HEK293 (cell line): Measurements from ENCODE around the gene DYNLT4.

Source experiments
- BCL11B ChIP-seq: fragments of 450-650 bp; formaldehyde crosslinking; IDR thresholded peaks from 2 replicates; pipeline ENCODE4 v1.5.1; 2016; ENCODE audit warnings: low read depth, missing biosample characterization, missing genetic modification characterization
- GFI1B ChIP-seq: fragments of 450-650 bp; formaldehyde crosslinking; IDR thresholded peaks from 2 replicates; pipeline ENCODE4 v1.5.1; 2016; ENCODE audit warnings: missing biosample characterization, missing genetic modification characterization
- GLI4 ChIP-seq: fragments of 450-650 bp; formaldehyde crosslinking; IDR thresholded peaks from 2 replicates; pipeline ENCODE4 v1.5.1; 2016; ENCODE audit warnings: missing biosample characterization, missing genetic modification characterization
- HOXC10 ChIP-seq: sonication (generic); formaldehyde crosslinking; IDR thresholded peaks from 2 replicates; pipeline ENCODE4 v1.8.1; 2023; ENCODE audit warnings: mild to moderate bottlenecking, missing genetic modification reagents
- KLF1 ChIP-seq: fragments of 450-650 bp; formaldehyde crosslinking; IDR thresholded peaks from 2 replicates; pipeline ENCODE4 v1.5.1; 2016; ENCODE audit warnings: missing biosample characterization, missing genetic modification characterization
- MYNN ChIP-seq: fragments of 450-650 bp; formaldehyde crosslinking; IDR thresholded peaks from 2 replicates; pipeline ENCODE4 v1.5.1; 2016; ENCODE audit warnings: missing biosample characterization, missing genetic modification characterization, borderline replicate concordance
- SP7 ChIP-seq: fragments of 450-650 bp; formaldehyde crosslinking; IDR thresholded peaks from 2 replicates; pipeline ENCODE4 v1.5.1; 2016; ENCODE audit warnings: missing biosample characterization, missing genetic modification characterization
- ZBTB20 ChIP-seq: fragments of 450-650 bp; formaldehyde crosslinking; IDR thresholded peaks from 2 replicates; pipeline ENCODE4 v1.5.1; 2016; ENCODE audit warnings: missing biosample characterization, missing genetic modification characterization
- ZBTB8A ChIP-seq: fragments of 450-650 bp; formaldehyde crosslinking; IDR thresholded peaks from 2 replicates; pipeline ENCODE4 v1.5.1; 2016; ENCODE audit warnings: missing biosample characterization, missing genetic modification characterization
- ZFHX2 ChIP-seq: fragments of 450-650 bp; formaldehyde crosslinking; conservative IDR thresholded peaks from 2 replicates; pipeline ENCODE4 v1.5.1; 2016; ENCODE audit warnings: missing biosample characterization, missing genetic modification characterization
- ZFP37 ChIP-seq: fragments of 450-650 bp; formaldehyde crosslinking; IDR thresholded peaks from 2 replicates; pipeline ENCODE4 v1.5.1; 2016; ENCODE audit warnings: missing biosample characterization, missing genetic modification characterization
- ZNF146 ChIP-seq: fragments of 450-650 bp; formaldehyde crosslinking; IDR thresholded peaks from 2 replicates; pipeline ENCODE4 v1.5.1; 2016; ENCODE audit warnings: missing biosample characterization, missing genetic modification characterization
- ZNF184 ChIP-seq: fragments of 450-650 bp; IDR thresholded peaks from 2 replicates; pipeline ENCODE4 v1.5.1; 2018; ENCODE audit warnings: missing biosample characterization, mild to moderate bottlenecking, missing genetic modification characterization
- ZNF2 ChIP-seq: fragments of 450-650 bp; formaldehyde crosslinking; IDR thresholded peaks from 2 replicates; pipeline ENCODE4 v1.5.1; 2016; ENCODE audit warnings: missing biosample characterization, missing genetic modification characterization
- ZNF221 ChIP-seq: fragments of 450-650 bp; formaldehyde crosslinking; IDR thresholded peaks from 2 replicates; pipeline ENCODE4 v1.5.1; 2017; ENCODE audit warnings: missing biosample characterization, missing genetic modification characterization, borderline replicate concordance
- ZNF248 ChIP-seq: fragments of 450-650 bp; formaldehyde crosslinking; IDR thresholded peaks from 2 replicates; pipeline ENCODE4 v1.5.1; 2017; ENCODE audit warnings: missing biosample characterization, missing genetic modification characterization
- ZNF426 ChIP-seq: fragments of 450-650 bp; formaldehyde crosslinking; IDR thresholded peaks from 2 replicates; pipeline ENCODE4 v1.5.1; 2017; ENCODE audit warnings: missing biosample characterization, missing genetic modification characterization, mild to moderate bottlenecking, inconsistent platforms, moderate library complexity
- ZNF549 ChIP-seq: fragments of 450-650 bp; IDR thresholded peaks from 2 replicates; pipeline ENCODE4 v1.5.1; 2018; ENCODE audit warnings: missing biosample characterization, missing genetic modification characterization, mild to moderate bottlenecking, inconsistent platforms, moderate library complexity
- ZNF561 ChIP-seq: fragments of 450-650 bp; IDR thresholded peaks from 2 replicates; pipeline ENCODE4 v1.5.1; 2018; ENCODE audit warnings: missing biosample characterization, missing genetic modification characterization, borderline replicate concordance
- ZNF600 ChIP-seq: fragments of 450-650 bp; formaldehyde crosslinking; IDR thresholded peaks from 2 replicates; pipeline ENCODE4 v1.5.1; 2016; ENCODE audit warnings: missing biosample characterization, missing genetic modification characterization
- ZNF660 ChIP-seq: fragments of 450-650 bp; IDR thresholded peaks from 2 replicates; pipeline ENCODE4 v1.5.1; 2018; ENCODE audit warnings: missing biosample characterization, mild to moderate bottlenecking, missing genetic modification characterization
- ZSCAN30 ChIP-seq: fragments of 450-650 bp; IDR thresholded peaks from 2 replicates; pipeline ENCODE4 v1.5.1; 2018; ENCODE audit warnings: missing biosample characterization, mild to moderate bottlenecking, missing genetic modification characterization, moderate library complexity
- TF ChIP-seq, protein P1 (sequence below): fragments of 450-650 bp; formaldehyde crosslinking; IDR thresholded peaks from 2 replicates; pipeline ENCODE4 v1.5.1; 2016; ENCODE audit warnings: missing biosample characterization, missing genetic modification characterization
- TF ChIP-seq, protein P2 (sequence below): fragments of 450-650 bp; formaldehyde crosslinking; IDR thresholded peaks from 2 replicates; pipeline ENCODE4 v1.5.1; 2016; ENCODE audit warnings: missing biosample characterization, missing genetic modification characterization
- TF ChIP-seq, protein P3 (sequence below): fragments of 450-650 bp; formaldehyde crosslinking; IDR thresholded peaks from 2 replicates; pipeline ENCODE4 v1.5.1; 2016; ENCODE audit warnings: missing biosample characterization, missing genetic modification characterization
- TF ChIP-seq, protein P4 (sequence below): fragments of 450-650 bp; formaldehyde crosslinking; IDR thresholded peaks from 2 replicates; pipeline ENCODE4 v1.5.1; 2016; ENCODE audit warnings: missing biosample characterization, missing genetic modification characterization
- TF ChIP-seq, protein P5 (sequence below): fragments of 450-650 bp; formaldehyde crosslinking; IDR thresholded peaks from 2 replicates; pipeline ENCODE4; 2016; ENCODE audit warnings: missing biosample characterization, missing genetic modification characterization
- TF ChIP-seq, protein P6 (sequence below): fragments of 450-650 bp; formaldehyde crosslinking; IDR thresholded peaks from 2 replicates; pipeline ENCODE4 v1.5.1; 2016; ENCODE audit warnings: missing biosample characterization, missing genetic modification characterization, low read depth
- TF ChIP-seq, protein P7 (sequence below): fragments of 450-650 bp; formaldehyde crosslinking; IDR thresholded peaks from 2 replicates; pipeline ENCODE4 v1.5.1; 2016; ENCODE audit warnings: missing biosample characterization, missing genetic modification characterization

DYNLT4 gene

DNA sequence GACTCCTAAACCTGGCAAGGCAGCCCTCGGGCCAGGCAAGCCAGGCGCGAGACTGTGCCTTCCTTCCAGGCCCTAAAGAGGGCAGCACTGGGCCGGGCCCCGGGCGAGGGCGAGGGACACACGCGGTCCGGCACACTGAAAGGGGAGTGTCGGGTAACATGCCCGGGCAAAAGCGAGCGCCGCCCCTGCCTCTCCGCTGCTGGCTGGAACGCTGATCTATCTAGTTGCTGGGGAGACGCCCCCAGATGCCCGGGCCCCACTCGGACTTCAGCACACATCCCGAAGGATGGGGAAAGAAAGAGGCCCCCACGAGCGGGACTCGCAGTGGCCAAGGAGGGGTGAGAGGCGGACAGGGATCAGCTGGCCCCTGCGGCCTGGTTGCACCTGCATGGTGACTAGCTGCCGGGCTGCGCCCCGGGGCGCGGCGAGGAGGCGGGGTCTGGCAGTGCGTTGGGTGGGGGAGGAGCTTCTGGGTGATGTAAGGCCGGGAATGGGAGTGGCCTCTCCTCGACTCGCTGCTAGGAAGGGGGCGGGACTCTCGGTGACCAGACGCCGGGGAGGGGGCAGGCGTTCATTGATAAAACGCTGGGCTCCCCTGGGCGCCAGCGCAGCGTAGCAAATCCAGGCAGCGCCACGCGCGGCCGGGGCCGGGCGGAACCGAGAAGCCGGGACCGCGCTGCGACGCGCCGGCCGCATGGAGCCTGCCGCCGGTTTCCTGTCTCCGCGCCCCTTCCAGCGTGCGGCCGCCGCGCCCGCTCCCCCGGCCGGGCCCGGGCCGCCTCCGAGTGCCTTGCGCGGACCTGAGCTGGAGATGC, 7.2 kb downstream of the DYNLT4 start, which contains the start of gene PLK3 (continued):
- TF ChIP-seq GFI1B (tag by site-specific recombination), result no peak
- TF ChIP-seq SP7 (tag by site-specific recombination), result peak; percentile 88
- TF ChIP-seq, protein P1, sequence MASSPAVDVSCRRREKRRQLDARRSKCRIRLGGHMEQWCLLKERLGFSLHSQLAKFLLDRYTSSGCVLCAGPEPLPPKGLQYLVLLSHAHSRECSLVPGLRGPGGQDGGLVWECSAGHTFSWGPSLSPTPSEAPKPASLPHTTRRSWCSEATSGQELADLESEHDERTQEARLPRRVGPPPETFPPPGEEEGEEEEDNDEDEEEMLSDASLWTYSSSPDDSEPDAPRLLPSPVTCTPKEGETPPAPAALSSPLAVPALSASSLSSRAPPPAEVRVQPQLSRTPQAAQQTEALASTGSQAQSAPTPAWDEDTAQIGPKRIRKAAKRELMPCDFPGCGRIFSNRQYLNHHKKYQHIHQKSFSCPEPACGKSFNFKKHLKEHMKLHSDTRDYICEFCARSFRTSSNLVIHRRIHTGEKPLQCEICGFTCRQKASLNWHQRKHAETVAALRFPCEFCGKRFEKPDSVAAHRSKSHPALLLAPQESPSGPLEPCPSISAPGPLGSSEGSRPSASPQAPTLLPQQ (tag by site-specific recombination), result peak; percentile 97
- peak; percentile 94 for TF ChIP-seq ZNF2 (tag by site-specific recombination)
- TF ChIP-seq, protein P2, sequence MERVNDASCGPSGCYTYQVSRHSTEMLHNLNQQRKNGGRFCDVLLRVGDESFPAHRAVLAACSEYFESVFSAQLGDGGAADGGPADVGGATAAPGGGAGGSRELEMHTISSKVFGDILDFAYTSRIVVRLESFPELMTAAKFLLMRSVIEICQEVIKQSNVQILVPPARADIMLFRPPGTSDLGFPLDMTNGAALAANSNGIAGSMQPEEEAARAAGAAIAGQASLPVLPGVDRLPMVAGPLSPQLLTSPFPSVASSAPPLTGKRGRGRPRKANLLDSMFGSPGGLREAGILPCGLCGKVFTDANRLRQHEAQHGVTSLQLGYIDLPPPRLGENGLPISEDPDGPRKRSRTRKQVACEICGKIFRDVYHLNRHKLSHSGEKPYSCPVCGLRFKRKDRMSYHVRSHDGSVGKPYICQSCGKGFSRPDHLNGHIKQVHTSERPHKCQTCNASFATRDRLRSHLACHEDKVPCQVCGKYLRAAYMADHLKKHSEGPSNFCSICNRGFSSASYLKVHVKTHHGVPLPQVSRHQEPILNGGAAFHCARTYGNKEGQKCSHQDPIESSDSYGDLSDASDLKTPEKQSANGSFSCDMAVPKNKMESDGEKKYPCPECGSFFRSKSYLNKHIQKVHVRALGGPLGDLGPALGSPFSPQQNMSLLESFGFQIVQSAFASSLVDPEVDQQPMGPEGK (tag by site-specific recombination), result peak; percentile 99
- TF ChIP-seq HOXC10 (CRISPR knock-in tag), result no peak
- TF ChIP-seq, protein P3, sequence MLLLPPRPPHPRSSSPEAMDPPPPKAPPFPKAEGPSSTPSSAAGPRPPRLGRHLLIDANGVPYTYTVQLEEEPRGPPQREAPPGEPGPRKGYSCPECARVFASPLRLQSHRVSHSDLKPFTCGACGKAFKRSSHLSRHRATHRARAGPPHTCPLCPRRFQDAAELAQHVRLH, result peak; percentile 81
- no peak for TF ChIP-seq MYNN (tag by site-specific recombination)
- TF ChIP-seq ZSCAN30, result peak; percentile 81; the same call in 1 of the 2 replicates
- TF ChIP-seq ZFP37 (tag by site-specific recombination), result peak; percentile 81; the same call in 1 of the 2 replicates
- TF ChIP-seq, protein P4, sequence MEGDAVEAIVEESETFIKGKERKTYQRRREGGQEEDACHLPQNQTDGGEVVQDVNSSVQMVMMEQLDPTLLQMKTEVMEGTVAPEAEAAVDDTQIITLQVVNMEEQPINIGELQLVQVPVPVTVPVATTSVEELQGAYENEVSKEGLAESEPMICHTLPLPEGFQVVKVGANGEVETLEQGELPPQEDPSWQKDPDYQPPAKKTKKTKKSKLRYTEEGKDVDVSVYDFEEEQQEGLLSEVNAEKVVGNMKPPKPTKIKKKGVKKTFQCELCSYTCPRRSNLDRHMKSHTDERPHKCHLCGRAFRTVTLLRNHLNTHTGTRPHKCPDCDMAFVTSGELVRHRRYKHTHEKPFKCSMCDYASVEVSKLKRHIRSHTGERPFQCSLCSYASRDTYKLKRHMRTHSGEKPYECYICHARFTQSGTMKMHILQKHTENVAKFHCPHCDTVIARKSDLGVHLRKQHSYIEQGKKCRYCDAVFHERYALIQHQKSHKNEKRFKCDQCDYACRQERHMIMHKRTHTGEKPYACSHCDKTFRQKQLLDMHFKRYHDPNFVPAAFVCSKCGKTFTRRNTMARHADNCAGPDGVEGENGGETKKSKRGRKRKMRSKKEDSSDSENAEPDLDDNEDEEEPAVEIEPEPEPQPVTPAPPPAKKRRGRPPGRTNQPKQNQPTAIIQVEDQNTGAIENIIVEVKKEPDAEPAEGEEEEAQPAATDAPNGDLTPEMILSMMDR (tag by site-specific recombination), result peak; percentile 97
- TF ChIP-seq ZBTB8A, result peak; percentile 99
- no peak for TF ChIP-seq GLI4
- no peak for TF ChIP-seq ZNF248 (tag by site-specific recombination)
- no peak for TF ChIP-seq ZNF426 (tag by site-specific recombination)
- TF ChIP-seq, protein P5, sequence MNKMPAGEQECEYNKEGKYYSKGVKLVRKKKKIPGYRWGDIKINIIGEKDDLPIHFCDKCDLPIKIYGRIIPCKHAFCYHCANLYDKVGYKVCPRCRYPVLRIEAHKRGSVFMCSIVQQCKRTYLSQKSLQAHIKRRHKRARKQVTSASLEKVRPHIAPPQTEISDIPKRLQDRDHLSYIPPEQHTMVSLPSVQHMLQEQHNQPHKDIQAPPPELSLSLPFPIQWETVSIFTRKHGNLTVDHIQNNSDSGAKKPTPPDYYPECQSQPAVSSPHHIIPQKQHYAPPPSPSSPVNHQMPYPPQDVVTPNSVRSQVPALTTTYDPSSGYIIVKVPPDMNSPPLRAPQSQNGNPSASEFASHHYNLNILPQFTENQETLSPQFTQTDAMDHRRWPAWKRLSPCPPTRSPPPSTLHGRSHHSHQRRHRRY, result no peak
- TF ChIP-seq ZBTB20 (tag by site-specific recombination), result peak; percentile 99
- TF ChIP-seq, protein P6, sequence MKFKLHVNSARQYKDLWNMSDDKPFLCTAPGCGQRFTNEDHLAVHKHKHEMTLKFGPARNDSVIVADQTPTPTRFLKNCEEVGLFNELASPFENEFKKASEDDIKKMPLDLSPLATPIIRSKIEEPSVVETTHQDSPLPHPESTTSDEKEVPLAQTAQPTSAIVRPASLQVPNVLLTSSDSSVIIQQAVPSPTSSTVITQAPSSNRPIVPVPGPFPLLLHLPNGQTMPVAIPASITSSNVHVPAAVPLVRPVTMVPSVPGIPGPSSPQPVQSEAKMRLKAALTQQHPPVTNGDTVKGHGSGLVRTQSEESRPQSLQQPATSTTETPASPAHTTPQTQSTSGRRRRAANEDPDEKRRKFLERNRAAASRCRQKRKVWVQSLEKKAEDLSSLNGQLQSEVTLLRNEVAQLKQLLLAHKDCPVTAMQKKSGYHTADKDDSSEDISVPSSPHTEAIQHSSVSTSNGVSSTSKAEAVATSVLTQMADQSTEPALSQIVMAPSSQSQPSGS (tag by site-specific recombination), result peak; percentile 45; the same call in 1 of the 2 replicates
- TF ChIP-seq ZNF561 (tag by site-specific recombination), result peak; percentile 98
- TF ChIP-seq KLF1 (tag by site-specific recombination), result peak; percentile 90
- TF ChIP-seq ZNF549 (tag by site-specific recombination), result no peak
- TF ChIP-seq, protein P7, sequence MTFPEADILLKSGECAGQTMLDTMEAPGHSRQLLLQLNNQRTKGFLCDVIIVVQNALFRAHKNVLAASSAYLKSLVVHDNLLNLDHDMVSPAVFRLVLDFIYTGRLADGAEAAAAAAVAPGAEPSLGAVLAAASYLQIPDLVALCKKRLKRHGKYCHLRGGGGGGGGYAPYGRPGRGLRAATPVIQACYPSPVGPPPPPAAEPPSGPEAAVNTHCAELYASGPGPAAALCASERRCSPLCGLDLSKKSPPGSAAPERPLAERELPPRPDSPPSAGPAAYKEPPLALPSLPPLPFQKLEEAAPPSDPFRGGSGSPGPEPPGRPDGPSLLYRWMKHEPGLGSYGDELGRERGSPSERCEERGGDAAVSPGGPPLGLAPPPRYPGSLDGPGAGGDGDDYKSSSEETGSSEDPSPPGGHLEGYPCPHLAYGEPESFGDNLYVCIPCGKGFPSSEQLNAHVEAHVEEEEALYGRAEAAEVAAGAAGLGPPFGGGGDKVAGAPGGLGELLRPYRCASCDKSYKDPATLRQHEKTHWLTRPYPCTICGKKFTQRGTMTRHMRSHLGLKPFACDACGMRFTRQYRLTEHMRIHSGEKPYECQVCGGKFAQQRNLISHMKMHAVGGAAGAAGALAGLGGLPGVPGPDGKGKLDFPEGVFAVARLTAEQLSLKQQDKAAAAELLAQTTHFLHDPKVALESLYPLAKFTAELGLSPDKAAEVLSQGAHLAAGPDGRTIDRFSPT (tag by site-specific recombination), result peak; percentile 93
- TF ChIP-seq ZNF600 (tag by site-specific recombination), result 0 out of 2 replicates have a peak, but pooled peaks have one; percentile 8
- TF ChIP-seq ZNF221, result no peak; the same call in 1 of the 2 replicates
- TF ChIP-seq ZNF184 (tag by site-specific recombination), result peak; percentile 30; the same call in 1 of the 2 replicates
- peak; percentile 68 for TF ChIP-seq ZNF660 (tag by site-specific recombination)
- peak; percentile 88 for TF ChIP-seq BCL11B
- TF ChIP-seq ZNF146 (tag by site-specific recombination), result peak; percentile 32; the same call in 1 of the 2 replicates
- peak; percentile 78 for TF ChIP-seq ZFHX2 (tag by site-specific recombination)
